ENCODE results near the gene NECAB3.

- TF ChIP-seq CTCF (IDR thresholded peaks at IDR 0.05) (no peak), POLR2A (IDR thresholded peaks at IDR 0.05; ENCODE audit: low read depth) (no peak)
Measured at GRCh38 chr20:33648396-33649004, 25.7 kb downstream of the NECAB3 start.
